ENCODE results near the gene MKS1.

Gene MKS1

DNA sequence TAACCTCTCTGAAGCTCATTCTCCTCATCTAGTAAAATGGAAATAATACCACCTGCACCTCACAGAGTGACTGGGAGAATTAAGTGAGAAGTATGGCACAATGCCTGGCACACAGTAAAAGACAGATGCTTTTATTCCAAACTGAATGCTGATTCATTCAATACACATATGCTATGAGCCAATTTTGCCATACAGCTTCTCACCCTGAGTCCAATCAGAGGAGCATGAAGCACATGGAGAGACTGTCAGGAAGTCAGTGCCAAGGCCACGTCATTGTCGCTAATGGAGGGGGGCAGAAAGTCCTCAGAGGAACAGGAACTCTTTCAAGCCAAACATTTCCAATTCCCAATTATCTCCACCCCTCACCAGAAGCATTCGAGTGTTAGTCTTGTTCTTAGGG lies 11.6 kb downstream of the MKS1 start:
- Histone ChIP-seq H3K27me3 (no peaks in the 10 kb centered on the region), H3K36me3 (peaks cover 20 to 82% (median 58%) of the 10 kb centered on the region in 3 donors)
- TF ChIP-seq CTCF (IDR thresholded peaks at IDR 0.05): no peak

GRCh38 chr17:58205936-58206335 lies 13.1 kb downstream of the MKS1 start:
- Histone ChIP-seq H3K4me3 (no peak overlapping the region), H3K4me1 (no peaks in the 10 kb centered on the region), H3K27ac (no peak overlapping the region), H3K9me3 (no peaks in the 10 kb centered on the region), H3K36me3 (peaks cover 9 to 67% (median 45%) of the 10 kb centered on the region in 3 donors), H3K27me3 (no peaks in the 10 kb centered on the region)
- intact Hi-C loops (cut with DNase I; ENCODE audit: low total_unique reads): no loop called here
- no peak for DNase-seq
- no peak for TF ChIP-seq CTCF (IDR thresholded peaks at IDR 0.05)

More for the DNA sequence above, 11.6 kb downstream of the MKS1 start:
- intact Hi-C loops (cut with DNase I; ENCODE audit: low total_unique reads): no loop called here
- no peak overlapping the region for H3K4me3 ChIP-seq
- no peaks in the 10 kb centered on the region for H3K4me1 ChIP-seq
- no peaks in the 10 kb centered on the region for H3K9me3 ChIP-seq
- no peak overlapping the region for H3K27ac ChIP-seq
- no peak for DNase-seq

GRCh38 chr17:58204796-58205195 lies 14.3 kb downstream of the MKS1 start:
- Histone ChIP-seq H3K27me3 (peaks cover 0 to 1% of the 10 kb centered on the region in 2 donors), H3K27ac (no peak overlapping the region), H3K36me3 (peaks cover 3 to 56% (median 33%) of the 10 kb centered on the region in 3 donors), H3K4me3 (no peak overlapping the region), H3K4me1 (peaks cover 0 to 2% (median 0%) of the 10 kb centered on the region in 4 donors), H3K9me3 (no peaks in the 10 kb centered on the region)
- DNase-seq: no peak
- intact Hi-C loops (cut with DNase I; ENCODE audit: low total_unique reads): no loop called here
- no peak for TF ChIP-seq CTCF (IDR thresholded peaks at IDR 0.05)

DNA sequence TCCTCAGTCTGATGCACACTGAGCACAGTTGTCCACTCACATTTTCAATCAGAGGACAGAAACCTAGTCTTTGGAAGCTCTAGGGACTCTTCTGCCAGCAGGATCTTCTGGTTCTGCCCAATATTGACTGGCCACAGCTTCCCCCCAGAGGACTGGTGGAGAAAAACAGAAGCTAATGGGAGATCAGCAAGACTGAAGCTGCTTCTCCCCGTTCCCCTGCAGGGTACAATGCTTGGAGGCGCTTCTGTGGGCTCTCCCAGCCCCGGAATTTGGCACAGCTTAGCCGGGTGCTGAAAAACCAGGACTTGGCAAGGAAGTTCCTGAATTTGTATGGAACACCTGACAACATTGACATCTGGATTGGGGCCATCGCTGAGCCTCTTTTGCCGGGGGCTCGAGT lies 16.2 kb downstream of the MKS1 start:
- no peaks in the 10 kb centered on the region for H3K9me3 ChIP-seq
- peaks cover 0 to 36% (median 17%) of the 10 kb centered on the region in 3 donors for H3K36me3 ChIP-seq
- H3K27ac ChIP-seq: no peak overlapping the region
- intact Hi-C loops (cut with DNase I; ENCODE audit: low total_unique reads): no loop called here
- peaks cover 0 to 3% (median 0%) of the 10 kb centered on the region in 4 donors for H3K4me1 ChIP-seq
- H3K27me3 ChIP-seq: peaks cover 0 to 19% of the 10 kb centered on the region in 2 donors
- no peak overlapping the region for H3K4me3 ChIP-seq
- DNase-seq: no peak
- TF ChIP-seq CTCF (IDR thresholded peaks at IDR 0.05): no peak

DNA sequence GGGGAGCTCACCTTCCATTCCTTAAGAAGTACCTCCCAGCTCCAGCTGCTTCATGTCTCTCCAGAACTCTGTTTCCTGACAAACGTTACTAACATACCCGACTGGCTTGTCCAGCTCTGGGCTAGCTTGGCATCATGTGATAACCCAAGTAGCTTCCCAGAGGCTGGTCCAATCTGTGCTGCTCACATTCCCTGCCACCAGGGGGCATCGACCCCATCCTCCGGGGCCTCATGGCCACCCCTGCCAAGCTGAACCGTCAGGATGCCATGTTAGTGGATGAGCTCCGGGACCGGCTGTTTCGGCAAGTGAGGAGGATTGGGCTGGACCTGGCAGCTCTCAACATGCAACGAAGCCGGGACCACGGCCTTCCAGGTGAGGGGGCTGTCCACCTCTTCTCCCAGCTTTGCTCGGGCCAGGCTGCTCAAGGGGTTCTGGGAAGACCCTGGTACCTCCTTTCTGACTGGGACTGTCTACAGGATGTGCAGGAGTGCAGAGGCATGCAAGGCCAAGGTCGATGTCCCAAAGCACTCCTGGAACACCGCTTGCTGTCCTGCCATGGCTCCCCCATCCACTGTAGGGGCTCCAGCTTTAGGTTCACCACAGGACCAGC lies 18.9 kb downstream of the MKS1 start:
- Histone ChIP-seq H3K9me3 (no peaks in the 10 kb centered on the region), H3K4me3 (no peak overlapping the region), H3K27me3 (peaks cover 0 to 28% of the 10 kb centered on the region in 2 donors), H3K27ac (no peak overlapping the region), H3K4me1 (peaks cover 0 to 3% (median 0%) of the 10 kb centered on the region in 4 donors), H3K36me3 (peaks cover 0 to 10% (median 0%) of the 10 kb centered on the region in 3 donors)
- TF ChIP-seq CTCF (IDR thresholded peaks at IDR 0.05): peak in 1 of 2 experiments; percentile 22
- no peak for DNase-seq
- intact Hi-C loops (cut with DNase I; ENCODE audit: low total_unique reads): no loop called here
